GM12873 (cell line): Measurements from ENCODE around the gene B4GALT2.

Source experiments
- CTCF ChIP-seq: IDR thresholded peaks from 2 replicates; pipeline ENCODE4 v1.5.1; 2012; ENCODE audit warnings: low read depth, mild to moderate bottlenecking, moderate library complexity, low read length, control low read depth; ENCODE audit not compliant: insufficient read depth; ENCODE audit errors: missing control alignments

Gene B4GALT2

DNA sequence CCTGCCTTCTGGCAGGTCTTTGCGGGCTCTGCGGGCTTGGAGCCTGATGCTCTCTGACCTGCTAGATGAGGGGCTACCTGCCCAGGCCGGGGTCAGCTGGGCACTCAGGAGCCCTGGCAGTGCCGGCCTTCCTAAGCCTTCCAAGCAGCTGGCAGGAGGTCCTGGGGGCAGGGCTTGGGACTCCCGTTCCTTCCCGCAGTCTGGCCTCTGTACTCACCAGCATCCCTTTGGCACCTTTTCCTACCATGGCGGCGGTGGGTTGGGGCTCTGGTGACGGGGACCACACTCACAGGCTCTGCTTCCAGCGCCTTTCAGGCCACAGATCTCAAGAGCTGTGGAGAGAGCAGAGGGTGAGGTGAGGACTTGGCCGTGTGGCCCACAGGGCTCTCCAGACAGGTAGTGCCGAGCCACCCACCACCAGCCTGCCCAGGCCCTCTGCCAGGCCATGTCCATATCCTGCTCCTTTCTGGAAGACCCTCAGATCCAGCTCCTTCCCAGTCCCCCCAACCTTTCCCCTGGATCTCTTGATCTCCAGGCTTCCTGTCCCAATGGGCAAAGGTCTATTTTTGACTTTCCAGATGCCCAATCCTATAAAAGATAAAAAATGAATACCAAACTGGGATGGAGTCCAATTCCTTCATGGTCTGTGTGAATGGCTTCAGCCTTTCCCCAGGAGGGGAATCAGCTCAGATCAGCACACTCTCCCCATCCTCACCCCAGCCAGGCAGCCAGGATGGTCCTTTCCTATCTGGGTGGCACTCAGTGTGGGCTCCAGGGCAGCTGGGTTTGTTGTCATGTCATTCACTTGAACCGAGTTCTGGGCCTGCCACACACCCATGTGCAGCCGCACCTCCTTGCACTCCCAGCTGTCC, 45.3 kb downstream of the B4GALT2 start:
- TF ChIP-seq CTCF = no peak

- TF ChIP-seq CTCF = no peak
These were observed 46.0 kb downstream of the B4GALT2 start for GRCh38 chr1:44024903-44025525.

DNA sequence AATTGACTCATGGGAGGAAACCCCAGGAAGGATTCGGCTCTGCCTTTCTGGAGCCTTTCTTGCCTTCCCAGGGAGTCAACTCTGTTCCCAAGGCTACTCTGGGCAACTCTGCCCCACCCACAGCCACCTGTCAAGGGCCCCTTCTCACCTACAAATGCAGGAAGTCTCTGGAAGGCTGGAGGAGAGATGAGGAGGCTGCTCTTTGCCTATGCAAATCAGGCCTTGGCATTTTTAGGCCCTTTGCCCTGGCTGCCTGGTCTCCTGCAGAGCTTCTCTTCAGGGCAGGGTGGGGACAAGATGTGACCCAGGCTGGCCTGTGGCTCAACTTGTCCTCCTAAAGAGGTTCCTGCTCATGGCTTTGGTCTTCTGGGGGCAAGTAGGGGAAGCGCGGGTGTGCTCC, 46.8 kb downstream of the B4GALT2 start:
- TF ChIP-seq CTCF = no peak

- TF ChIP-seq CTCF = no peak
These were observed 48.3 kb downstream of the B4GALT2 start for GRCh38 chr1:44027320-44027719.

GRCh38 chr1:44029260-44029910, 50.4 kb downstream of the B4GALT2 start:
- TF ChIP-seq CTCF = no peak

DNA sequence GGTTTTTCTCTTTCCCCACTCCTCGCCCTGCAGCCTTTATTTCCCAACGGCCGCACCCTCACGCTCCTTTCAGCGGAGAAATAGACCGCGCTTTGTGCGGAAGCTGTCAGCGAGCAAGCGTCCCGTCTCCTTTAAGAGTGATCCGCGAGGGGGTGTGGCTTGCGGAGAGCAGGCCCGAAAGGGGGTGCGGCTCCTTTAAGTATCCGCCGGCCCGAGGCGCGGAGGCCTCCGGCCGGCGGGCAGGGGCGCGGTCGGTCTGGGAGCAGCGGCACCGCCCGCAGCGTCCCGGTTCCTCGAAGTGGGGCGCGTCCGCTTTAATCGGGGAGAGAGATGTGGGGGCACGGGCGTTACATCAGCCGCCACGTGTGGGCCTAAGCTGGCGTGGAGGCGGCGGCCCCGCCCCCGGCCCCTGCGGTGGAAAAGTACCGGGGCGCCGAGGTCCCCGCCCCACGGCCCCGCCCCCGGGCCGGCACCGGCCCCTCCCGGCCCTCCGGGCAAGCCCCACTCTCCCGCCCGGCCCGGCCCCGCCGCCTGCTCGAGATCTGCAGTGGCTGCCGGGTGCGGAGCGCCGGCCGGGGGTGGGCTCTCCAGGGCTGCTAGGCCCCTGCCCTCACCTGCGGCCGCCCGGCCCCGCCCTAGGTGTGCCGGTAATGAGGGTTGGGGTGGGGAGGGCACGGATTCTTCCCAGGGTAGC, 51.0 kb downstream of the B4GALT2 start:
- no peak for TF ChIP-seq CTCF
